GM19452 (cell line): ENCODE measurements around the gene TCF15.
A peak's percentile ranks its signal among the peaks of the same experiment; 100 is the strongest.

Experiments
- ATAC-seq: cut with Tn5 transposase; IDR thresholded peaks from one replicate; pipeline ENCODE4 v1.9.1; 2021; ENCODE audit not compliant: unreplicated experiment

TCF15 gene

DNA sequence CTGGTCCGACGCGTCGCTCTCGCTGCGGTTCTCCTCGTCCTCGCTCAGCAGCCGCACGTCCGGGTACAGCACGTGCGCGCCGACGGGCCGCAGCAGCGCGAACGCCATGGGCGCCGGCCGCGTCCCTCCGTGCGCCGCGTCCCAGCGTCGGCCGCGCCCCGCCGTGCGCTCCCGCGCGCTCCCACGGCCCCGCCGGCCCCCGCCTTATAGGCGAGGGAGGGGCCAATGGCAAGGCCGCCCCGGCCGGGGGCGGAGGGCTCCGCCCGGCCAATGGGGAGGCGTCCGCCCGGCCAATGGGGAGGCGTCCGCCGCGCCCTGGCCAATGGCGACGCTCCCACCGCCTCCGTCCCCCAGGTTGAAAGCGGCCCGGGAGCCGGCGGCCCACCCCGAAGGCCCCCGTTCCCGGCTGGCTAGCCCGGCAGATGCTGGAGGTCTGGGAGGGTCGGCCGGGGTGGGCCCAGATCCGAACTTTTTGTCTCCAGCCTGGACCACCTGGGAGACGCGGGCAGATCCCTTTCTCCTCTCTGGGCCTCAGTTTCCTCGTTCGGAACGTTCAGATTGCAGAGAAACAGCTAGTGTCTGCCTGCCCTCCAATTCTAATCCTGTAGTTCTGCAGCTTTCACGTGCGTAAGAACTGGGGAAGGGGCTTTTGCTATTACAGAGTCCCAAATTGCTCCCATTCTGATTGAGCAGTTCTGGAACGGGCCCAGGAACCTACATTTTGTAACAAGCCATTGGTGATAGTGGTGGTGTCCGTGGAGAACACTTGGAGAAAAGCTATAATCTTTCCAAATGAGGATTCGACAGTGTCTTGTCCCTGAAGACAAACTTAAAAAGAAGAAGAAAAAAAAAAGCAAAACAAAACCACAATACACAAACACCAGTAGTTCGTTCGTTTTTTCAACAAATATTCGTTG is at the start of gene TCF15:
TCF15 (minus strand) TSS at position 180 of the 917 bp plus-strand sequence; CDS start at position 108, 72 bp downstream.
- no peak for ATAC-seq

- ATAC-seq = no peak
Measured at GRCh38 chr20:658731-659291, 48.7 kb upstream of the TCF15 start.

GRCh38 chr20:658202-658601 is 48.1 kb upstream of the TCF15 start:
- ATAC-seq = no peak

DNA sequence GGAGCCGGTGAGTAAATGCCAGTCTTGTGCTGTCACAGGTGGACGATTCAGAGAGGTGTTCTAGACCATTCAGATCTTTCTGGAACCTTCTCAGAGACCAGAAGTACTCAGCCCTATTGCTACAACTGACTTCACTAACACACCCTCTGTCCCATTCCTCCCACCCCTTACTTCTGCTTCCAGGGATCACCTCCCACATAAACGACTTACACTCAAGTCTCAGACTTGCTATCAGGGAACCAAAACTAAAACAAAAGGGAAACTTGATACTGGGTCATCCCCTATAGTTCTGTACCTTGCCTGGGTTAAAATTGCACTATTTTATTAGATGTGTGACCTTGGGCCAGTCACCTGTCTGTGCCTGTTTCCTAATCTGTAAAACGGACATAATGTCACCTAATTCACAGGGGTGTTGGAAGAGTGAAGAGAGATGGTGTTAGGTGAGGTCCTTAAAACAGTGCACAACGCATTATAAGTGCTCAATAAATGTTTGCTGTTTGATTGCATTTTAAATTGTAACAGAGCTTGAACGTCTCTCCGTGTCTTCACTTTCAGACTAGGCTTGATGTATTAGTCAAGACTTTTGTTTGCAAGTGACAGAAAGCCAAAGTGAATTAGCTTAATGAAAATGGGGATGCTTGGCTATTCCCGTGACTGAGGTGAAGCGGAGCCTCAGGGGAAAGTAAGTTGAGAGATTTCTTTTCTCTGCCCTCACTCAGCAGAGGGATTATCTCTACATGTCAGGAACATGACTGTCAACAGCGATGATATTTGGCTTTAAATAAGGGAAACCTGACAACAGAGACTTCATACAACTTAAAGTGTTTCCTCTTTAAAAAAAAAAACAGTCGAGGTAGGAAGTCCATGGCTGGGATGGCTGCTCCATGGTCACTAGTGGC is 45.9 kb upstream of the TCF15 start:
- no peak for ATAC-seq

- no peak for ATAC-seq
Measured at GRCh38 chr20:654417-654750, 44.3 kb upstream of the TCF15 start.

GRCh38 chr20:653590-654416 is 43.7 kb upstream of the TCF15 start:
- ATAC-seq = no peak

DNA sequence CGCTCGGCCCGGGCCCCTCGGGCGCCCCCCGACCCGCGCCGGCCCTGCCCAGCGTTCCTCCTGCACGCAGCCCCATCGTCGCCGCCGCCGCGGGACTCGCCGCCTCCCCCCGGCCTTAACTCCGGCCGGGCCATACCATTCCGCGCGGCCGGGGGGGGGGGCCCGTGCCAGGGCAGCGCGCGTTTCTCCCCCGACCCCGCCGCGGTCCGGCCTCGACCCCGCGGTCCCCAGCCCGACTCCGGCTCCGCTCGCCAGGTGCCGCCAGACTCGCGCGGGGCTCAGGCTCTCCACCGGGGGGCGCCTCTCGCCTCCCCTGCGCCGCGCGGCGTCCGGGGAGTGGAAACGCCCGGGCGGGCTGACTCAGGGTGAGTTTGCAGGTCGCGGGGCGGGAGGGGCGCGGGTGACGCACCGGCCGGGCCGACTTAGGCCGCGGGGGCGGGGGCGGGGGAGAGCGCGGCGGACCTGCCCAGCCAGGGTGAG is 43.0 kb upstream of the TCF15 start, which contains the start of gene SRXN1:
SRXN1 (minus strand) TSS at position 91 of the 480 bp plus-strand sequence; CDS start at position 76, 15 bp downstream.
- ATAC-seq = peak; percentile 90

DNA sequence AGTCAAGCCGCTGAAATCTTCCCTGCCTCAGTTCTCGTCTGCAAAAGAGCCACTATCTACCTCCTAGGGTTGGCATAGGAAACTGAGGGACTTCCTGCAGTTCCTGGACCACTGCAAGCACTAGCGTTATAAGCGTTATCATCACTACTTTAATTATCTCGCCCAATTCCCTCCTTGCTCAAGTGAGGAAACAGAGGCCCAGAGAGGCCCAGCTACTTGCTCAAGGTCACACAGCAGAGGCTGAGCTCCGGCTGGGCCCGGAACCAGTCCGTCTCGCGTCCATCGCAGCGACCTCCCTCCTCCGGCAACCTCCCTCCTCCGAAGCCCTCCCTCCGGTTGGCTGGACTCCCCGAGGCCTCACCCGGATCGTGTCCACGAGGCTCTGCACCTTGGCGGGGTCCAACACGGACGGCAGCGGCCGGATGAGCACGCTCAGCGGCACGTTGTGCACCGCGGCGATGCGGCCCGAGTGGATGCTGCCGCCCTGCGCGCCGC is 42.6 kb upstream of the TCF15 start:
- ATAC-seq = no peak

DNA sequence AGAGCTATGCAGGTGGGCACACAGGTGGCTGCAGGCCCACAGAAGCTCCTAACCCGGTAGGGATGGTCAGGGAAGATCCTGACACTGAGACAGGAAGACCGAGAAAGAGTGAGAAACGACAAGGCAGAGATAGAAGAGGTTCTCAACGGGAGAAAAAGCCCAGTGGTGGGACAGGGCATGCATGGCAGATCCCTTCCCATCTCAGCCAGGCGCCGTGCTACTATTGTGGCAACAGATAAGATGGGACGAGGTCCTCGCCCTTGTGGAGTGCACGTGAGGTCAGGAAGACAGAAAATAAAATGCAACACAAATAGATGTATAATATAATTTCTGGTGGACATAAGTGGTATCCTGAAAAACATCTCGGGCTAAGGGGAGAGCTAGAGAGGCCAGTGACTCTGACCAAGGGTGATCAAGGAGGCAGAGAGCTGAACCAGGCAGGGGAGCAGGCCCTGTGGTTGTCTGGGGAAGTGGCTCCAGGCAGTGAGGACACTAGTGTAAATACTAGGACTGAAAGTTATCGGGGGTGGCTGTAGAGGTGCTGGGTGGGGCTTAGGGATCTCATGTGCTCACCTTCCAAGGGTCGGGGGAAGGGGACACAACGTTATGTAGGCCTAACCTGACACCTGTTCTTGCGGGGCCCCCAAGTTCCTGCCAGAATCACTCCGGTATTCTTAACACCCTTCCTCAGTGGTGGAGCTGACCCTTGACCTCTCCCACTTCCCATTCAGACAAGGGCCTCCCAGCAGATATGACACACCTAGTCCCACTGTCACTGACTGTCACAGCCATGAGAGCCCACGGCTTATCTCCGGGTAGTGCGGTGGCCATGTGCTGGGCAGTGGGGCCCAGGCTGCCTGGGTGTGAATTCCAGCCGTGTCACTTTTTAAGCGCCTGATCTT is 41.9 kb upstream of the TCF15 start:
- no peak for ATAC-seq

GRCh38 chr20:650954-651353 is 40.8 kb upstream of the TCF15 start:
- ATAC-seq = no peak

- ATAC-seq = no peak
Measured at GRCh38 chr20:650281-650680, 40.2 kb upstream of the TCF15 start.

DNA sequence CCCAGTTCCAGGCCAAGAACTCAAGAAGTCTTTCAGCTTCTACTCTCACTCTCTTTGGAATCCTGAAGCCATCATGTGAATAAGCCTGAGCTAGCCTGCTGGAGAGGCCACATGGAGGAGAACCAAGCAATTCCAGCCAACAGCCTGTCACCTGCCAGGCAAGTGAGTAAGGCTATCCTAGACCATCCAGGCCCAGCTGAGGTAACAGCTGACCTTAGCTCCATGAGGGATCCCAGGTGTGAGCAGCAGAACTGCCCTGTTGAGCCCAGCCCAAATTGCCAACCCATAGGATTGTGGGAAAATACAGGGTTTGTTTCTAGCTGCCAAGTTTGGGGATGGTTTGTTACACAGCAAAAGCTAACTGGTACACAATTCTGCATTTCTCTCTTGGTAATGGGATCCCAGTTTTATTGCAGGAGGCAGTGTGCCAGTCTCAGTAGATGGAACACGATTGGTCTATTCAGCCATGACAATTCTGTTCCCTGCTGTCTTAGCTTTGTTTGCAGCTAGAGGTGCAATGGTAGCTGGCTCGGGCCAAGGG is 37.4 kb upstream of the TCF15 start:
- ATAC-seq = no peak

GRCh38 chr20:646868-647233 is 36.7 kb upstream of the TCF15 start:
- no peak for ATAC-seq

- ATAC-seq = no peak
Measured at GRCh38 chr20:646107-646867, 36.2 kb upstream of the TCF15 start.

DNA sequence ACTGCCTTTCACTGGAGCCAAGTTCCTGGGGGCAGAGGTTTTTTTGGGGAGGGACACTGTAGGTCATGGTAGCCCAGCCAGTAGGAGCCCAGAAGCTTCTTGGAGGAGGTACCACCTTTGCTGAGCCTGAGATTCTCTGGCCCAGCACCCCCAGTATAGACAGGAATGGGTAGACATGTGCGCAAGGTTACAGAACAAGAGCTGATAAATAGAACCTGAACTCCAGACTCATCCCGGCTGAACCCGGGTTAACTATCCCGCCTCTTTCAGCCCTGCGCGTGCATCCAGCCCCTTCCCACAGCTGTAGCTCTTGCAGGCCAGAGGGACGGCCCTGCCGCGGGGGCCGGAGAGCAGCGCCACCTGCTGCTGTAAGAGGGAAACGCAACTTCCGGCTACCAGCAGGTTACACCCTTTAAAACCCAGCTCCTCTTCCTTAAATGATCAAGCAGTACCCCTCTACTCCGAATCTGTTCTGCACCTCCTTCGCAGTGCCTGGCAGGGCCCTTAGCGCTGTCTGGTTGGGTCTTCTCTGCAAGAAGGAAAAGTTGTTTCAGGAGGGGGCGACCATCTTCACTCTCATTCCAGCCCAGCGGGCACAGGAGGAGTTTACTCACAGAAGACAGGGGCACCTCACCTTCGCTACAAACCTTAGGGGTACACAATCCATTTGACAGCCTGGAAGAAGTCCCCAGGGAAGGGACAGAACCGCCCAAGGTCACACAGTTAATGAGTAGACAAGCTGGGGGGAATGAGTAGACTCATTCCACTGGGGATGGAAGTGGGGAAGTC is 35.4 kb upstream of the TCF15 start:
- no peak for ATAC-seq

- ATAC-seq = no peak
Measured at GRCh38 chr20:644692-645317, 34.7 kb upstream of the TCF15 start.
